Lung (tissue), 12 donors: Measurements from ENCODE around the gene TRAPPC14. TPM values are rescaled to one million over a fixed set of nuclear protein-coding genes. Genes with fewer than 3 reads are reported as not detected.

Source experiments
- ATAC-seq: fragments of 200-7000 bp; cut with Tn5 transposase; one replicate; pipeline ENCODE4 v1.9.1; 2020; ENCODE audit warnings: moderate number of reproducible peaks; ENCODE audit not compliant: insufficient read depth, low FRiP score
- DNase-seq, 3 donors: peaks; one replicate each; pipeline ENCODE4 v3.0.0-alpha.2; 2013 to 2017
- H3K27ac ChIP-seq, 2 donors: one replicate each; pipeline ENCODE4 v1.5.1; 2013; ENCODE audit warnings: mild to moderate bottlenecking in 2 of 2, moderate library complexity in 2 of 2, control low read depth in 1 of 2, inconsistent platforms in 1 of 2, low read depth in 1 of 2, low read length in 1 of 2
- H3K27me3 ChIP-seq, 3 donors: one replicate each; pipeline ENCODE4 v1.5.1; 2013; ENCODE audit warnings: low read length in 2 of 3; ENCODE audit not compliant: control insufficient read depth in 3 of 3, insufficient read depth in 3 of 3
- H3K36me3 ChIP-seq, 4 donors: one replicate each; pipeline ENCODE4 v1.5.1; 2013; ENCODE audit warnings: low read length in 4 of 4, mild to moderate bottlenecking in 1 of 4, moderate library complexity in 1 of 4; ENCODE audit not compliant: control insufficient read depth in 4 of 4, insufficient read depth in 4 of 4
- H3K4me1 ChIP-seq, 5 donors: one replicate each; pipeline ENCODE4 v1.5.1; 2013; ENCODE audit warnings: low read length in 5 of 5, mild to moderate bottlenecking in 2 of 5, moderate library complexity in 1 of 5; ENCODE audit not compliant: control insufficient read depth in 5 of 5, insufficient read depth in 5 of 5
- H3K4me3 ChIP-seq: one replicate; pipeline ENCODE4 v1.5.1; 2013; ENCODE audit warnings: mild to moderate bottlenecking, control low read depth, moderate library complexity
- H3K9ac ChIP-seq, 2 donors: one replicate each; pipeline ENCODE4 v1.5.1; 2013; ENCODE audit warnings: low read length in 2 of 2, control low read depth in 1 of 2; ENCODE audit not compliant: insufficient read depth in 1 of 2
- H3K9me3 ChIP-seq, 4 donors: one replicate each; pipeline ENCODE4 v1.5.1; 2013; ENCODE audit warnings: low read length in 3 of 4, mild to moderate bottlenecking in 1 of 4, moderate library complexity in 1 of 4; ENCODE audit not compliant: control insufficient read depth in 4 of 4, insufficient read depth in 3 of 4
- WGBS, 2 donors: extraction: QIAGEN DNeasy Blood & Tissue Kit; methylation state at CpG; one replicate each; pipeline ENCODE4 v1.1.7; 2013; 5-methylcytosine and 5-hydroxymethylcytosine counted together
- polyA plus RNA-seq, 2 donors: library from polyadenylated mRNA; stranded (reverse); fragments of 200-250 nt; gene quantifications; one replicate each; pipeline ENCODE4 v1.2.1, GENCODE V29; 2013
- total RNA-seq, 2 donors: library from RNA; depleted of rRNA in 1 of 2; stranded (reverse); fragments of >200 nt in 1 of 2; gene quantifications; one replicate each; pipeline ENCODE4 v1.2.1, GENCODE V29; 2014 to 2021
- TF ChIP-seq, protein P1 (sequence below): IDR thresholded peaks from 2 replicates; pipeline ENCODE4 v1.5.1; 2012; ENCODE audit warnings: mild to moderate bottlenecking; ENCODE audit errors: control extremely low read depth, extremely low read depth
- donor health status: control.
- donor health status: control.
- donor health status: Bipolar disorder and iron deficiency.
- donor health status: healthy.
- donor health status: DM: yes; HTN: yes; CAD: no.

The TRAPPC14 gene
- total and polyA plus RNA-seq, 4 donors = 9.8 to 27.9 (median 19.5) TPM

DNA sequence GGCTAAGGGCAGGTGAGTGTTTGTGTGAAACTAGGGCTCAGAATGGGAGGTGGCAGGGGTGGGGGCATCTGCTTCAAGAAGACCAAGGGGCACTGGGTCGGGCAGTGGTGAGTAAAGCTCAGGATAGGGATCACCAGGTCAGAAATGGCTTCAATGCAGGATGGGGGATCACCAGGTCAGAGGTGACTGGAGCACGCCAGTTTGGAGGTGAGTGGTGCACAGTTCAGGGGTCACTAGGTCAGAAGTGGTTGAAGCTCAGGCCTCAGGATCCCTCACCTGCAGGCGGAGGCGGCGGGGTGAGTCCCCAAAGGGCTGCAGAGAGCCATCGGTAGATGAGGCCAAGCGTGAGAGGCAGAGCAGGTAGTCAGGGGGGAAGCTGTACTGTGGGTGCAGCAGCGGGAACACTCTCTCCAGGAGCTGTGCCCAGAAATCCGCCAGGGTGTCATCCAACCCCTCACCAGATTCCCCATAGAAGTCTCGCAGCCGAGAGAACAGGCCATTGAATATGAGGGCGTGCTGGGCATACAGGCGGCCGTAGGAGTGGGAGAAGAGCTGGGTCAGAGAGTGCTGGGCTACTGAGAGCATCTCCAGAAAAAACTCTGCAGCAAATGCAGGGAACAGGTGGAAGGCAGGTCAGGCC is 16.9 kb upstream of the TRAPPC14 start:
- H3K9ac ChIP-seq = no peak overlapping the region
- ATAC-seq (no peak), DNase-seq (peak in 1 of 3 donors; percentile 8)
- no peaks in the 10 kb centered on the region for H3K9me3 ChIP-seq
- 96 to 97% methylated on average over 14 of the region's 14 CpGs for WGBS, 2 donors
- H3K4me3 ChIP-seq = no peak overlapping the region
- TF ChIP-seq, protein P1, sequence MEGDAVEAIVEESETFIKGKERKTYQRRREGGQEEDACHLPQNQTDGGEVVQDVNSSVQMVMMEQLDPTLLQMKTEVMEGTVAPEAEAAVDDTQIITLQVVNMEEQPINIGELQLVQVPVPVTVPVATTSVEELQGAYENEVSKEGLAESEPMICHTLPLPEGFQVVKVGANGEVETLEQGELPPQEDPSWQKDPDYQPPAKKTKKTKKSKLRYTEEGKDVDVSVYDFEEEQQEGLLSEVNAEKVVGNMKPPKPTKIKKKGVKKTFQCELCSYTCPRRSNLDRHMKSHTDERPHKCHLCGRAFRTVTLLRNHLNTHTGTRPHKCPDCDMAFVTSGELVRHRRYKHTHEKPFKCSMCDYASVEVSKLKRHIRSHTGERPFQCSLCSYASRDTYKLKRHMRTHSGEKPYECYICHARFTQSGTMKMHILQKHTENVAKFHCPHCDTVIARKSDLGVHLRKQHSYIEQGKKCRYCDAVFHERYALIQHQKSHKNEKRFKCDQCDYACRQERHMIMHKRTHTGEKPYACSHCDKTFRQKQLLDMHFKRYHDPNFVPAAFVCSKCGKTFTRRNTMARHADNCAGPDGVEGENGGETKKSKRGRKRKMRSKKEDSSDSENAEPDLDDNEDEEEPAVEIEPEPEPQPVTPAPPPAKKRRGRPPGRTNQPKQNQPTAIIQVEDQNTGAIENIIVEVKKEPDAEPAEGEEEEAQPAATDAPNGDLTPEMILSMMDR = no peak
- H3K36me3 ChIP-seq = no peaks in the 10 kb centered on the region
- no peak overlapping the region for H3K27ac ChIP-seq
- H3K27me3 ChIP-seq = no peaks in the 10 kb centered on the region
- H3K4me1 ChIP-seq = peaks cover 0 to 7% (median 0%) of the 10 kb centered on the region in 5 donors

DNA sequence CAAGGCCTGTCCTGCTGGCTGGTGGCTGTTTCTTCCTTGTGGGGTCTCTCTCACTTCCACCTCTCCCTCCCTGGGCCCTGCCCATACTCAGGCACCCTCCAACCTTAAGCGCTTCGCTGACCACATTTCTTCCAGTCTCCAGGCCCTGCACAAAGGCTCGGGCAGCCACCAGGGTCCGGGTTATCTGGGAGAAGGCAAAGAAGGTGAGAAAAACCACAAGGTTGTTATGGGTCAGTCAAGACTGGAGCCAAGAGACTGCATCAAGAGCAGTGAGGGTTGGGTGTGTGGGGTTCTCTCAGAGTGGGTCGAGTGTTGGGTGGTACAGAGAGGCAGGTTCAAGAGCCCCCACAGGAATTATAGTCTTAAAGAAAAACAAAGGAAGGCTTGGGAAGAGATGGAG is 16.1 kb upstream of the TRAPPC14 start:
- no peaks in the 10 kb centered on the region for H3K9me3 ChIP-seq
- no peak overlapping the region for H3K4me3 ChIP-seq
- TF ChIP-seq, protein P1 = no peak
- H3K9ac ChIP-seq = no peak overlapping the region
- DNase-seq (no peak), ATAC-seq (no peak)
- no peaks in the 10 kb centered on the region for H3K36me3 ChIP-seq
- WGBS, 2 donors = 91 to 93% methylated on average over 5 of the region's 5 CpGs
- H3K4me1 ChIP-seq = peaks cover 0 to 7% (median 0%) of the 10 kb centered on the region in 5 donors
- H3K27ac ChIP-seq = no peak overlapping the region
- H3K27me3 ChIP-seq = no peaks in the 10 kb centered on the region

DNA sequence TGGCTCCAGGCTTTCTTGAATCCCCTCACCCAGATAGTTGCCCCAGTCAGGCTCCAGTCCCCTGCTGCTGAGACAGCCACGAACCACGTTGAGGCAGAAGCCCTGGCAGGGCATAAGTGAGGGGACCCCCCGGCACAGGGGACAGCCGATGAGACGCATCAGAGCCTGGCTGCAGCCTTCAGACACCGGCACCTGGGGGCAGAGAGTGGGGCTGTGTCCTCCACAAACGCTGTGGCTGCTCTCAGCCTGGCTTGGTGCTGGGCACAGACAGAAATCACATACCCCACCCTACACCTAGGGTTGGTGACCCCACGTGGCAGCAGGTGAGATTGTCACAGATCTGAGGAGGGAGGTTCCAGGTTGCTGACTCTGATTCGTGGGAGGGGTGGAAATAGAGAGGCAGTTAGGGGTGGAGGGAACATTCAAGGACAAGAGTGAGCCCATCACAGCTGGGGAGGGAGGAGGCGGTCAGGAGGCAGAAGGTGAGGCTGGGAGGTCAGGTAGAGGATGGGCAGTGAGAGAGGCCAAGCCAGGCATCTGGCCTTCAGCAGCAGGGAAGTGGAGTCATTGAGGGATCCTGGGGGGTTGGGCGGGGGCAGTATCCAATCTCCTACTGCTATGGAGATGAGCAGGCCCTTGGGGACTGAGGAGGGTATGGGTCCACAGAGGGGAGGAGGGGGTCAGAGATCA is 15.4 kb upstream of the TRAPPC14 start:
- Histone ChIP-seq H3K4me1 (peaks cover 0 to 7% (median 0%) of the 10 kb centered on the region in 5 donors), H3K27ac (no peak overlapping the region), H3K9me3 (no peaks in the 10 kb centered on the region), H3K27me3 (no peaks in the 10 kb centered on the region), H3K9ac (no peak overlapping the region), H3K4me3 (no peak overlapping the region), H3K36me3 (no peaks in the 10 kb centered on the region)
- 90 to 93% methylated on average over 11 of the region's 11 CpGs for WGBS, 2 donors
- TF ChIP-seq, protein P1 = no peak
- DNase-seq (no peak), ATAC-seq (no peak)
